ENCODE results near the gene RTN4RL1.
A peak's percentile ranks its signal among the peaks of the same experiment; 100 is the strongest.

Gene RTN4RL1

DNA sequence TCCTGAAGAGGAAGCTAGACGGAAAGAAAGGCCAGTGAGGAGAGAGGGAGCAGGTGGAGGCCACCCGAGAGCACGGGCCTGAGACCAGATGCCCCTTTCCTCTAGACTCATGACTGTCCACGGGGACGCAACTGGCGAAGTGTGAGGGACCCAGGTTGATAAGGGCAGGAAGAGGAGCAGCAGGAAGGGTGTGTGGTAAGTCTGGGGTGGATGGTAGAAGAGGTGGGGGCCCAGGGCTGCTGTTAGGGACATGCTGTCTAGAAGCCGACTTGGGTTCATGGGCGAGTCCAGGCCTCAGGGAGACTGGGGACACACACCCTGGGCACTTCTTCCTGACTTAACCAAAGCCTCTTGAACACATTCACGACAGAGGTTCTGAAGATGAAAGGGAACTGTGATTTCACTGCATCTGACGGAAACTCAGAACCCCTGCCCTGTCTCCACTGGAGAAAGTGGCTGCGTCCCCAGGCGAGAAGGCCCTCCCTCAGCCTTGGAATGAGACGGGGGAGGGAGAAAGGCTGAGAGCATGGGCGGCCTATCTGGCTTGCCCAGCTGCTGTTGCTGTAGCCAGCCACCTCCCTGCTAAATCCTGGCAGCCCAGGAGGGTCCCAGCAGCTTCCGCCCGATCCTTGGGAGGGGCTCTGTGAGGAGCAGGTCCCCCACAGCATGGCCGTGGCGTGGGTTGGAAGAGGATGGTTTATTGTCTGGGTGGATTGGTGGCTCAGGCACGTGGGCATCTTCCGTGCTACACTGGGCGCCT is 35.7 kb upstream of the RTN4RL1 start:
- Histone ChIP-seq H3K9me3 (ENCODE audit: control insufficient read depth, low read length) (no peaks in the 10 kb centered on the region), H3K4me3 (ENCODE audit: insufficient read depth in 1 of 2, low read depth in 1 of 2, low read length in 2 of 2) (no peak overlapping the region), H3K79me1 (replicated peaks; ENCODE audit: low read length, poor library complexity, severe bottlenecking) (peaks cover 20% of the 10 kb centered on the region), H3K27ac (ENCODE audit: low read length, poor library complexity, severe bottlenecking) (no peak overlapping the region), H4K91ac (ENCODE audit: low read length) (peak overlapping the region; percentile 93), H2BK12ac (ENCODE audit: low read length in 2 of 2) (peak overlapping the region; percentile 18 to 66), H3K9ac (ENCODE audit: low read length) (peak overlapping the region; percentile 93), H3K14ac (ENCODE audit: low read length in 2 of 2) (no peak overlapping the region), H2AFZ (ENCODE audit: low read depth, low read length) (no peak overlapping the region), H2AK5ac (ENCODE audit: low read length, severe bottlenecking) (peak overlapping the region; percentile 21), H2BK15ac (ENCODE audit: low read depth, poor library complexity, severe bottlenecking) (no peak overlapping the region), H3K4ac (ENCODE audit: low read depth in 1 of 2, low read length in 2 of 2) (peak overlapping the region in 1 of 2 experiments; percentile 46), H4K8ac (ENCODE audit: low read length) (peak overlapping the region; percentile 59), H3K23ac (ENCODE audit: low read length in 2 of 2) (peak overlapping the region in 1 of 2 experiments; percentile 3), H2BK5ac (ENCODE audit: low read depth, low read length, poor library complexity, severe bottlenecking) (no peak overlapping the region), H3K4me1 (ENCODE audit: control insufficient read depth, insufficient read depth, low read depth, low read length) (peaks cover 52% of the 10 kb centered on the region), H3K18ac (ENCODE audit: low read depth in 1 of 2, low read length in 2 of 2) (peak overlapping the region; percentile 52 to 70), H3K36me3 (ENCODE audit: control insufficient read depth in 1 of 2, insufficient read depth in 2 of 2, low read depth in 1 of 2, low read length in 2 of 2) (peaks cover 45 to 78% of the 10 kb centered on the region in 2 experiments), H3K4me2 (ENCODE audit: low read length, poor library complexity, severe bottlenecking) (no peak overlapping the region), H2BK120ac (ENCODE audit: low read depth, low read length) (peak overlapping the region; percentile 35), H3K27me3 (ENCODE audit: control insufficient read depth in 1 of 2, insufficient read depth in 1 of 2, low read length in 2 of 2) (no peaks in the 10 kb centered on the region)
- DNase-seq = peak; percentile 46
- WGBS = 90% methylated on average over 19 of the region's 21 CpGs

GRCh38 chr17:2060385-2060658 is 35.2 kb upstream of the RTN4RL1 start:
- peak overlapping the region; percentile 35 for H4K8ac ChIP-seq (ENCODE audit: low read length)
- H3K27ac ChIP-seq (ENCODE audit: low read length, poor library complexity, severe bottlenecking) = no peak overlapping the region
- peak overlapping the region; percentile 35 for H2BK120ac ChIP-seq (ENCODE audit: low read depth, low read length)
- H2BK12ac ChIP-seq (ENCODE audit: low read length in 2 of 2) = peak overlapping the region; percentile 18 to 66
- H4K91ac ChIP-seq (ENCODE audit: low read length) = peak overlapping the region; percentile 74
- peaks cover 42 to 75% of the 10 kb centered on the region in 2 experiments for H3K36me3 ChIP-seq (ENCODE audit: control insufficient read depth in 1 of 2, insufficient read depth in 2 of 2, low read depth in 1 of 2, low read length in 2 of 2)
- peak overlapping the region in 1 of 2 experiments; percentile 1 for H3K18ac ChIP-seq (ENCODE audit: low read depth in 1 of 2, low read length in 2 of 2)
- no peak overlapping the region for H2AK5ac ChIP-seq (ENCODE audit: low read length, severe bottlenecking)
- H3K4me2 ChIP-seq (ENCODE audit: low read length, poor library complexity, severe bottlenecking) = no peak overlapping the region
- DNase-seq = no peak
- no peak overlapping the region for H3K4me3 ChIP-seq (ENCODE audit: insufficient read depth in 1 of 2, low read depth in 1 of 2, low read length in 2 of 2)
- 98% methylated on average over 6 of the region's 6 CpGs for WGBS
- peaks cover 48% of the 10 kb centered on the region for H3K4me1 ChIP-seq (ENCODE audit: control insufficient read depth, insufficient read depth, low read depth, low read length)
- peak overlapping the region; percentile 93 for H3K9ac ChIP-seq (ENCODE audit: low read length)
- no peak overlapping the region for H2BK5ac ChIP-seq (ENCODE audit: low read depth, low read length, poor library complexity, severe bottlenecking)
- no peaks in the 10 kb centered on the region for H3K27me3 ChIP-seq (ENCODE audit: control insufficient read depth in 1 of 2, insufficient read depth in 1 of 2, low read length in 2 of 2)
- H2BK15ac ChIP-seq (ENCODE audit: low read depth, poor library complexity, severe bottlenecking) = no peak overlapping the region
- peak overlapping the region in 1 of 2 experiments; percentile 46 for H3K4ac ChIP-seq (ENCODE audit: low read depth in 1 of 2, low read length in 2 of 2)
- no peaks in the 10 kb centered on the region for H3K9me3 ChIP-seq (ENCODE audit: control insufficient read depth, low read length)
- no peak overlapping the region for H2AFZ ChIP-seq (ENCODE audit: low read depth, low read length)
- H3K79me1 ChIP-seq (replicated peaks; ENCODE audit: low read length, poor library complexity, severe bottlenecking) = peaks cover 18% of the 10 kb centered on the region
- H3K14ac ChIP-seq (ENCODE audit: low read length in 2 of 2) = no peak overlapping the region
- no peak overlapping the region for H3K23ac ChIP-seq (ENCODE audit: low read length in 2 of 2)

- WGBS = 86% methylated on average over 21 of the region's 21 CpGs
- H2AFZ ChIP-seq (ENCODE audit: low read depth, low read length) = no peak overlapping the region
- H3K4me1 ChIP-seq (ENCODE audit: control insufficient read depth, insufficient read depth, low read depth, low read length) = peaks cover 43% of the 10 kb centered on the region
- no peak overlapping the region for H2BK5ac ChIP-seq (ENCODE audit: low read depth, low read length, poor library complexity, severe bottlenecking)
- H3K4me2 ChIP-seq (ENCODE audit: low read length, poor library complexity, severe bottlenecking) = no peak overlapping the region
- no peak overlapping the region for H2BK15ac ChIP-seq (ENCODE audit: low read depth, poor library complexity, severe bottlenecking)
- no peaks in the 10 kb centered on the region for H3K9me3 ChIP-seq (ENCODE audit: control insufficient read depth, low read length)
- peak overlapping the region; percentile 77 for H2BK120ac ChIP-seq (ENCODE audit: low read depth, low read length)
- H3K79me1 ChIP-seq (replicated peaks; ENCODE audit: low read length, poor library complexity, severe bottlenecking) = peaks cover 17% of the 10 kb centered on the region
- no peak overlapping the region for H3K4ac ChIP-seq (ENCODE audit: low read depth in 1 of 2, low read length in 2 of 2)
- H3K4me3 ChIP-seq (ENCODE audit: insufficient read depth in 1 of 2, low read depth in 1 of 2, low read length in 2 of 2) = peak overlapping the region in 1 of 2 experiments; percentile 44
- no peaks in the 10 kb centered on the region for H3K27me3 ChIP-seq (ENCODE audit: control insufficient read depth in 1 of 2, insufficient read depth in 1 of 2, low read length in 2 of 2)
- no peak overlapping the region for H3K27ac ChIP-seq (ENCODE audit: low read length, poor library complexity, severe bottlenecking)
- H2BK12ac ChIP-seq (ENCODE audit: low read length in 2 of 2) = peak overlapping the region in 1 of 2 experiments; percentile 66
- peak overlapping the region; percentile 53 for H4K8ac ChIP-seq (ENCODE audit: low read length)
- H3K18ac ChIP-seq (ENCODE audit: low read depth in 1 of 2, low read length in 2 of 2) = peak overlapping the region; percentile 27 to 68
- no peak overlapping the region for H3K23ac ChIP-seq (ENCODE audit: low read length in 2 of 2)
- H2AK5ac ChIP-seq (ENCODE audit: low read length, severe bottlenecking) = peak overlapping the region; percentile 20
- DNase-seq = no peak
- peak overlapping the region; percentile 74 for H4K91ac ChIP-seq (ENCODE audit: low read length)
- peak overlapping the region; percentile 93 for H3K9ac ChIP-seq (ENCODE audit: low read length)
- no peak overlapping the region for H3K14ac ChIP-seq (ENCODE audit: low read length in 2 of 2)
- peaks cover 40 to 69% of the 10 kb centered on the region in 2 experiments for H3K36me3 ChIP-seq (ENCODE audit: control insufficient read depth in 1 of 2, insufficient read depth in 2 of 2, low read depth in 1 of 2, low read length in 2 of 2)
Observed at GRCh38 chr17:2059547-2060384, 34.6 kb upstream of the RTN4RL1 start.

Measured in mesenchymal stem cell (in vitro differentiated cells and primary cell).